KMS-11 (cell line): Measurements from ENCODE around the gene UQCR11.

Experiments used
- H2AFZ ChIP-seq: fragments of 200-600 bp; sonication (generic); 2 replicates; pipeline ENCODE4 v1.6.1; 2016; ENCODE audit warnings: antibody characterized with exemption, mixed run types, low read depth
- H3K27ac ChIP-seq: fragments of 200-600 bp; sonication (generic); 2 replicates; pipeline ENCODE4 v1.6.1; 2016; ENCODE audit warnings: mild to moderate bottlenecking, mixed run types
- H3K27me3 ChIP-seq: fragments of 200-600 bp; sonication (generic); 2 replicates; pipeline ENCODE4 v1.6.1; 2017; ENCODE audit warnings: mild to moderate bottlenecking, low read depth, mixed run types, moderate library complexity; ENCODE audit not compliant: insufficient read depth
- H3K36me3 ChIP-seq: fragments of 200-600 bp; sonication (generic); 2 replicates; pipeline ENCODE4 v1.6.1; 2017; ENCODE audit warnings: mild to moderate bottlenecking, mixed run types; ENCODE audit not compliant: insufficient read depth
- H3K4me1 ChIP-seq: fragments of 200-600 bp; sonication (generic); 2 replicates; pipeline ENCODE4 v1.6.1; 2016; ENCODE audit warnings: mild to moderate bottlenecking, low read depth, mixed run types; ENCODE audit not compliant: poor library complexity, severe bottlenecking
- H3K4me2 ChIP-seq: fragments of 200-600 bp; sonication (generic); 2 replicates; pipeline ENCODE4 v1.7.0; 2016; ENCODE audit warnings: mild to moderate bottlenecking, mixed run types
- H3K4me3 ChIP-seq: fragments of 200-600 bp; sonication (generic); IDR thresholded peaks from 2 replicates; pipeline ENCODE4 v1.6.1; 2017; ENCODE audit warnings: low read depth, low read length, mixed read lengths; ENCODE audit not compliant: insufficient read depth
- H3K79me2 ChIP-seq: fragments of 200-600 bp; sonication (generic); 2 replicates; pipeline ENCODE4 v1.6.1; 2016; ENCODE audit warnings: low read depth, mixed run types; ENCODE audit not compliant: insufficient read depth
- H3K9ac ChIP-seq: fragments of 200-600 bp; sonication (generic); 2 replicates; pipeline ENCODE4 v1.6.1; 2016; ENCODE audit warnings: mild to moderate bottlenecking, mixed run types
- H4K20me1 ChIP-seq: fragments of 200-600 bp; sonication (generic); 2 replicates; pipeline ENCODE4 v1.6.1; 2016; ENCODE audit warnings: mild to moderate bottlenecking, mixed run types; ENCODE audit not compliant: insufficient read depth
- TF ChIP-seq, protein P1 (sequence below): fragments of 200-600 bp; sonication (generic); conservative IDR thresholded peaks from 2 replicates; pipeline ENCODE4 v1.6.1; 2017; ENCODE audit warnings: low read depth, mild to moderate bottlenecking, antibody characterized with exemption, low read length, moderate library complexity, mixed read lengths

Gene UQCR11

DNA sequence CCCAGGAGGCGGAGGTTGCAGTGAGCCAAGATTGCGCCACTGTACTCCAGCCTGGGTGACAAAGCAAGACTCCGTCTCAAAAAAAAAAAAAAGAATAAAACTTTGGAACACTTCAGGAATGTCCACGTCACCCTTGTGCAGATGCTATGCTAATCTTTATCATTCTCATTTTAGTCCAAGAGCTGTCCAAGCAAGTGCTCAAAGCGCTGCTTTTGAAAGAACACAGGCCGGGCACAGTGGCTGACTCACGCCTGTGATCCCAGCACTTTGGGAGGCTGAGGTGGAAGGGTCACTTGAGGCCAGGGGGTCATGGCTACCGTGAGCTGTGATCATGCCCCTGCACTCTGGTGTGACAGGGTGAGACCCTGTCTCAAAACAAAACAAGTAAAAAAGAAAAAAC, 11.1 kb upstream of the UQCR11 start:
- H3K79me2 ChIP-seq = no peaks in the 10 kb centered on the region
- no peaks in the 10 kb centered on the region for H3K36me3 ChIP-seq
- TF ChIP-seq, protein P1, sequence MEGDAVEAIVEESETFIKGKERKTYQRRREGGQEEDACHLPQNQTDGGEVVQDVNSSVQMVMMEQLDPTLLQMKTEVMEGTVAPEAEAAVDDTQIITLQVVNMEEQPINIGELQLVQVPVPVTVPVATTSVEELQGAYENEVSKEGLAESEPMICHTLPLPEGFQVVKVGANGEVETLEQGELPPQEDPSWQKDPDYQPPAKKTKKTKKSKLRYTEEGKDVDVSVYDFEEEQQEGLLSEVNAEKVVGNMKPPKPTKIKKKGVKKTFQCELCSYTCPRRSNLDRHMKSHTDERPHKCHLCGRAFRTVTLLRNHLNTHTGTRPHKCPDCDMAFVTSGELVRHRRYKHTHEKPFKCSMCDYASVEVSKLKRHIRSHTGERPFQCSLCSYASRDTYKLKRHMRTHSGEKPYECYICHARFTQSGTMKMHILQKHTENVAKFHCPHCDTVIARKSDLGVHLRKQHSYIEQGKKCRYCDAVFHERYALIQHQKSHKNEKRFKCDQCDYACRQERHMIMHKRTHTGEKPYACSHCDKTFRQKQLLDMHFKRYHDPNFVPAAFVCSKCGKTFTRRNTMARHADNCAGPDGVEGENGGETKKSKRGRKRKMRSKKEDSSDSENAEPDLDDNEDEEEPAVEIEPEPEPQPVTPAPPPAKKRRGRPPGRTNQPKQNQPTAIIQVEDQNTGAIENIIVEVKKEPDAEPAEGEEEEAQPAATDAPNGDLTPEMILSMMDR = no peak
- H3K27ac ChIP-seq = no peak overlapping the region
- H4K20me1 ChIP-seq = no peaks in the 10 kb centered on the region
- H3K4me1 ChIP-seq = no peaks in the 10 kb centered on the region
- H3K4me3 ChIP-seq = no peak overlapping the region
- no peaks in the 10 kb centered on the region for H3K27me3 ChIP-seq
- no peak overlapping the region for H3K9ac ChIP-seq
- no peak overlapping the region for H3K4me2 ChIP-seq
- H2AFZ ChIP-seq = no peak overlapping the region

DNA sequence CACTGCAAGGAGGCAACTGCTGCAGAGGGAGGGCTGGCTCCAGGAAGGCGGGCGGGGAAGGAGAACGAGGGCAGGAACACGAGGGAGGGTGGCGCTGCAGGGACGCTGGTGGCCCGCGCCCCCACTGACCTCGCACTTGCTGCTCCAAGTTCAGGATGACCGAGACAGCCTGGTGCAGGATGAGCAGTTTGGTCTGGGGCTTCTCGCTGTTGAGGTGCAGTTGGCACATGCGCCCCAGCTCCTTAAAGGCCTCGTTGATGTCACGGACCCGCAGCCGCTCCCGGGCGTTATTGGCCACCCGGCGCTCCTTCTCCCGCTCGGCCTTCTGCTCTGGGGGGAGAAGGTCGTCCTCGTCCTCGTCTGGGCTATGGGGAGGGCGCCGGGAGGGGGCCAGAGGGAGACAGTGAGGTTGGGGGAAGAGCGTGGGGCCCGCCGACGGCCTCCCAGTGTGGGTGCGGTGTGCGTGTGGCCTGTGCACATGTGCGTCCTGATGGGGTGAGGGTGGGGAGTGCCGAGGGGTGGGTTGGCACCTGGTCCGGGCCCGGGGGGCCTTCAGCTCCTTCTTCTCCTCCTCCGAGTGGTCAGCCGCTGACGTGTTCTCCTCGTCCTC, 10.0 kb upstream of the UQCR11 start:
- no peaks in the 10 kb centered on the region for H3K79me2 ChIP-seq

DNA sequence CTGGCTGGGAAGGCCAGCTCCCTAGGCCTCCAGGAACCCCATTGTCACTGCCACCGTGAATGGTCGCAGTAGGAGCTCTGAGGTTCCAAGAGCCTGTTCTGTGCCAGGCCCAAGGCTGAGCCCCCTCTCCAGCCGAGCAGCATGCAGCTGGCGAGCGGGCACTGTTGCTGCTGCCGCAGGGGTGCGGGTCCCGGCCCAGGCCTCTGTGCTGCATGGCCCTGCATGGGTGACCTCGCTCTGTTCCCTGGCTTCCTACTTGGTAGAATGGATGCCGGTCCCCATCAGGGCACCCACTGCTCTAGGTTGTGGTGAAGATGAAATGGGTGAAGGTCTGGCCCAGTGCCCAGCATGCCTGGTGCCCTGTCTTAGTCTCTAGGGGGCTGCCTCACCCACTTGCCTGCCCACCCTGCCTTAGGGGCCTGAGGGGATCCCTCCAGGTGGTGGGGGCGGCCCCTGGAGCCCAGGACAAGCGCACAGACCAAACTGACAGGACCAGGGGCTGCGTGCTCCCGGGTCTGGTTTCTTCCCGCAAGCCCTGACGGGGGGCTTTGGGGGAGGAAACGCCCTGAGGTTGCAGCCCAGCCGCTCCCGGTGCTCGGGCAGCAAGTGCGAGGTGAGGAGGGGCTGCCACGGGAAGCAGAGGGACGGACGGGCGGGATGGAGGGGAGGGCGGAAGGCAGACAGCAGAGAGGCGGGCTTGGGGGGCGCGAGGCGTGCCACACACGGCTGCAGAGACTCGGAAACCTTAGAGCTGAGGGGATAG, 8.7 kb upstream of the UQCR11 start:
- Histone ChIP-seq H4K20me1 (no peaks in the 10 kb centered on the region), H2AFZ (no peak overlapping the region), H3K27ac (no peak overlapping the region), H3K4me2 (no peak overlapping the region), H3K36me3 (no peaks in the 10 kb centered on the region), H3K79me2 (no peaks in the 10 kb centered on the region), H3K4me1 (no peaks in the 10 kb centered on the region), H3K4me3 (no peak overlapping the region), H3K9ac (no peak overlapping the region), H3K27me3 (no peaks in the 10 kb centered on the region)
- TF ChIP-seq, protein P1 = no peak

More for the DNA sequence above, 10.0 kb upstream of the UQCR11 start:
- no peak overlapping the region for H3K4me2 ChIP-seq
- H3K4me1 ChIP-seq = no peaks in the 10 kb centered on the region
- H3K27ac ChIP-seq = no peak overlapping the region
- H3K27me3 ChIP-seq = no peaks in the 10 kb centered on the region
- no peak overlapping the region for H3K4me3 ChIP-seq
- no peak overlapping the region for H2AFZ ChIP-seq
- TF ChIP-seq, protein P1 = no peak
- no peaks in the 10 kb centered on the region for H4K20me1 ChIP-seq
- no peaks in the 10 kb centered on the region for H3K36me3 ChIP-seq
- no peak overlapping the region for H3K9ac ChIP-seq

DNA sequence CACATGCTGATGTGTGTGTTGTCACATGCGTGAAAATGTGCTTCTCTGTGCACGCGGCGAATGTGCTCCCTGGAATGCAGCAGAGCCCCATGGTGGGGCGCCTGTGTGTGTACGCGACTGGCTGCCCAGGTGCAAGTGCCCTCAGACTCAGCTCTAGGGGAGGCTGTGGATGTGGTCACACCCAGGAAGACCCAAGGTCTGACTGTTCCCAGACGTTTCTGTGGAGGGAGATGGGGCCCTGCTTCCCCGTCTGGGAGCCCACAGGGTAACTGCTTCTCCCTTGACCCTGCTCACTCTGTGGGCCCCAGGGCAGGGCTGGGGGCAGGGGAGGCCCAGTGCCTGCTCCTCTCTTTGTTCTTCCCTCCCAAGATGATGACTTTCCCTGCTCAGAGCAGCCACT, 7.9 kb upstream of the UQCR11 start:
- TF ChIP-seq, protein P1 = no peak
- Histone ChIP-seq H2AFZ (no peak overlapping the region), H3K4me2 (no peak overlapping the region), H4K20me1 (no peaks in the 10 kb centered on the region), H3K27ac (no peak overlapping the region), H3K4me1 (no peaks in the 10 kb centered on the region), H3K27me3 (no peaks in the 10 kb centered on the region), H3K79me2 (no peaks in the 10 kb centered on the region), H3K9ac (no peak overlapping the region), H3K36me3 (no peaks in the 10 kb centered on the region), H3K4me3 (no peak overlapping the region)
